ENCODE measurements around the gene PLPP6. TPM values are rescaled to one million over a fixed set of nuclear protein-coding genes. Genes with fewer than 3 reads are reported as not detected.

Gene PLPP6
- total RNA-seq, 4 donors from 2014 or later, result 8.4 to 15.1 (median 12.8) TPM

- 52% methylated on average over 2 of the region's 2 CpGs for WGBS
- H3K36me3 ChIP-seq, result no peaks in the 10 kb centered on the region
- no peak overlapping the region for H3K4me3 ChIP-seq
- no peaks in the 10 kb centered on the region for H3K9me3 ChIP-seq
- DNase-seq (ENCODE audit: low spot score in 2 of 2), result no peak
- H3K4me1 ChIP-seq, result no peaks in the 10 kb centered on the region
- no peaks in the 10 kb centered on the region for H3K27me3 ChIP-seq
- TF ChIP-seq EP300 (IDR thresholded peaks at IDR 0.05) (no peak), POLR2AphosphoS5 (IDR thresholded peaks at IDR 0.05) (no peak), POLR2A (IDR thresholded peaks at IDR 0.05) (no peak), CTCF (IDR thresholded peaks at IDR 0.05) (no peak)
- H3K27ac ChIP-seq, result no peak overlapping the region
These were observed 31.3 kb upstream of the PLPP6 start for GRCh38 chr9:4630836-4631235.

DNA sequence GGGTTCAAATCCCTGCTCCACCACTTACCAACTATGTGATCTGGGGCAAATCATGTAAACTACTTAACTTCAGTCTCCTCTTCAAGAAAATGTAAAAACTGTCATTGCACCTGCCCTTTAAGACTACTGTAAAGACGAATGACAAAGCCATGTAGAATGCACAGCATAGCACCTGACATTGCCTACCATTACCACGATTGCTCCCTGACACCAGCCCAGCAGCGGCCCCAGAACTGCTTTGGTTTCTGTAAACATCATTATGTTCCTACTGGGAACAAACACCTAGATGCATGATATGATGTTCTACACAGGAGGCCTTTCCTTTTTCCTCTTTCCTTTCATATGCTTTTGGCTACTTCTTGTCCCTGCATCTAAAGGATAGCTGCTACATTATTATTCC, 23.1 kb upstream of the PLPP6 start:
- Histone ChIP-seq H3K27me3 (no peaks in the 10 kb centered on the region), H3K36me3 (no peaks in the 10 kb centered on the region), H3K9me3 (no peaks in the 10 kb centered on the region), H3K27ac (no peak overlapping the region), H3K4me1 (no peaks in the 10 kb centered on the region), H3K4me3 (no peak overlapping the region)
- TF ChIP-seq CTCF (IDR thresholded peaks at IDR 0.05) (no peak), POLR2A (IDR thresholded peaks at IDR 0.05) (no peak), POLR2AphosphoS5 (IDR thresholded peaks at IDR 0.05) (no peak), EP300 (IDR thresholded peaks at IDR 0.05) (no peak)
- DNase-seq (ENCODE audit: low spot score in 2 of 2), result no peak
- WGBS, result 82% methylated on average over 3 of the region's 3 CpGs

- Histone ChIP-seq H3K4me1 (no peaks in the 10 kb centered on the region), H3K9me3 (no peaks in the 10 kb centered on the region), H3K27me3 (no peaks in the 10 kb centered on the region), H3K27ac (no peak overlapping the region), H3K36me3 (no peaks in the 10 kb centered on the region), H3K4me3 (no peak overlapping the region)
- DNase-seq (ENCODE audit: low spot score in 2 of 2), result no peak
- WGBS, result 53% methylated on average over 2 of the region's 2 CpGs
- TF ChIP-seq POLR2A (IDR thresholded peaks at IDR 0.05) (no peak), EP300 (IDR thresholded peaks at IDR 0.05) (no peak), CTCF (IDR thresholded peaks at IDR 0.05) (no peak), POLR2AphosphoS5 (IDR thresholded peaks at IDR 0.05) (no peak)
These were observed 22.7 kb upstream of the PLPP6 start for GRCh38 chr9:4639420-4639819.

DNA sequence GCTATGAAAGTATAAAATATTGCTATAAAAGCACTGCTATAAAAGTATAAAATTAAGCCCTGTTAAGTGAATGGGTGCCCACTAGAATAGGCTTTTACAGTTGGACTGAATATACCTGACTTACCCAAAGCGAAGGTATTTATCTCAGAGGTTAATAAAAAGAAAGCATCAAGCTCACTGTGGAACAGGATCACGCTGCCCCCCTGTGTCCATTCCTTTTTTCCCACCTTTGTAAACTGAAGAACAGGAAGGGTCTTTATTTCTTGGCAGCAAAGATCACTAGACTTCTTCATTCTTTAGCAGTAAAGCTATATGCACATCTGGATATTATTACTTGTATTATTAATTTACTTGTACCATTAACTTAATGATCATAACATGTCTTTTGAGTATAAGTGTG, 22.1 kb upstream of the PLPP6 start:
- WGBS, result 77% methylated on average over 2 of the region's 2 CpGs
- H3K4me1 ChIP-seq, result no peaks in the 10 kb centered on the region
- H3K27ac ChIP-seq, result no peak overlapping the region
- no peaks in the 10 kb centered on the region for H3K27me3 ChIP-seq
- no peaks in the 10 kb centered on the region for H3K36me3 ChIP-seq
- no peak overlapping the region for H3K4me3 ChIP-seq
- no peak for DNase-seq (ENCODE audit: low spot score in 2 of 2)
- TF ChIP-seq POLR2AphosphoS5 (IDR thresholded peaks at IDR 0.05) (no peak), CTCF (IDR thresholded peaks at IDR 0.05) (no peak), POLR2A (IDR thresholded peaks at IDR 0.05) (no peak), EP300 (IDR thresholded peaks at IDR 0.05) (no peak)
- H3K9me3 ChIP-seq, result no peaks in the 10 kb centered on the region

DNA sequence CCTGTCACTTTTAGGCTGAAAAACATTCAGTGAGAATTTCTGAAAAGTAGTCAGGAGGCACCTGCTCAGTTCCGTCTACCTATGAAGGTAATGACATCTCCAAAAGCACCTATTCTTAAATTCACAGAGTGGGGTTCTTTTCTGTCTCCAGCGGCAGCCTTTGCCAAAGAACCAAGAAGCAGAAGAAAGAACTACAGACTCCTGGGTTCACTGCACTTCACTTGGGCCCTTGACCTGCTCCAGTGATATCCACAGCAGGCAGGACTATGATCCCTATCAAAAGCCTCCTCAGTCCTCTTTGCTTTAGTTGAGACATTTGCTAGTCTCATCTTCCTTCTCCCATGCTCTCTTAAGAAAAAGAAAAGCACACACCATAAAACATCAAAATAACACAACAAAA, 19.7 kb upstream of the PLPP6 start:
- WGBS, result 96% methylated on average over 2 of the region's 2 CpGs
- DNase-seq (ENCODE audit: low spot score in 2 of 2), result no peak
- Histone ChIP-seq H3K27ac (no peak overlapping the region), H3K9me3 (no peaks in the 10 kb centered on the region), H3K4me3 (no peak overlapping the region), H3K36me3 (no peaks in the 10 kb centered on the region), H3K27me3 (no peaks in the 10 kb centered on the region), H3K4me1 (no peaks in the 10 kb centered on the region)
- TF ChIP-seq EP300 (IDR thresholded peaks at IDR 0.05) (no peak), CTCF (IDR thresholded peaks at IDR 0.05) (no peak), POLR2A (IDR thresholded peaks at IDR 0.05) (no peak), POLR2AphosphoS5 (IDR thresholded peaks at IDR 0.05) (no peak)

Data from suprapubic skin (tissue), 4 donors.